H1 (cell line): ENCODE data around the gene BTD. TPM values are rescaled to one million over a fixed set of nuclear protein-coding genes. Genes with fewer than 3 reads are reported as not detected.

Experiments
- CTCF ChIA-PET: fragments of 300-600 bp; sonication (Branson Sonifier 250); formaldehyde crosslinking; loops from one replicate; lab custom pipeline; 2021; ENCODE audit not compliant: partially characterized antibody; lab: Charles Lee
- POLR2A ChIA-PET: fragments of 300-600 bp; sonication (Branson Sonifier 250); formaldehyde crosslinking; loops from one replicate; lab custom pipeline; 2021; ENCODE audit warnings: inconsistent platforms; ENCODE audit not compliant: partially characterized antibody; lab: Charles Lee
- DNase-seq, 2 experiments: peaks; one replicate each; pipeline versions ENCODE4 v3.0.0 to v3.0.0-alpha.2; 2010 to 2022; ENCODE audit warnings: low spot score in 2 of 2, low read depth in 1 of 2, mixed read lengths in 1 of 2
- FAIRE-seq: peaks from 2 replicates; lab custom pipeline; 2011; peaks lifted over from hg19 to GRCh38; lab: Jason Lieb, UNC
- H2AFZ ChIP-seq: 2 replicates; pipeline ENCODE4 v1.8.1; 2012; ENCODE audit warnings: low read length, inconsistent platforms
- H2AK5ac ChIP-seq: 2 replicates; pipeline ENCODE4 v1.6.1; 2013; ENCODE audit warnings: low read depth, low read length
- H2BK120ac ChIP-seq: replicated peaks from 2 replicates; pipeline ENCODE3; 2013; ENCODE audit warnings: low read depth, low read length, inconsistent platforms
- H2BK12ac ChIP-seq: 2 replicates; pipeline ENCODE4 v1.6.1; 2013; ENCODE audit warnings: low read depth, low read length
- H2BK15ac ChIP-seq: 2 replicates; pipeline ENCODE4 v1.6.1; 2013; ENCODE audit warnings: low read length
- H2BK20ac ChIP-seq: 2 replicates; pipeline ENCODE4 v1.6.1; 2013; ENCODE audit warnings: low read length
- H2BK5ac ChIP-seq: 2 replicates; pipeline ENCODE4 v1.6.1; 2013; ENCODE audit warnings: low read depth, low read length
- H3K14ac ChIP-seq: 2 replicates; pipeline ENCODE4 v1.6.1; 2013; ENCODE audit warnings: inconsistent platforms; ENCODE audit not compliant: insufficient read length
- H3K18ac ChIP-seq: 2 replicates; pipeline ENCODE4 v1.6.1; 2013; ENCODE audit warnings: low read length; ENCODE audit errors: extremely low read depth
- H3K23ac ChIP-seq: 2 replicates; pipeline ENCODE4 v1.6.1; 2013; ENCODE audit warnings: inconsistent platforms; ENCODE audit not compliant: insufficient read length
- H3K23me2 ChIP-seq: 2 replicates; pipeline ENCODE4 v1.6.1; 2013; ENCODE audit warnings: low read depth, low read length
- H3K27ac ChIP-seq: 2 replicates; pipeline ENCODE4 v1.6.1; 2011; ENCODE audit warnings: low read depth, low read length, inconsistent platforms
- H3K27me3 ChIP-seq, 4 experiments: replicated peaks in 1 of 4; 1 replicate in 1 of 4; 2 replicates in 3 of 4; pipeline versions ENCODE4 v1.6.1 to v1.8.1; 2011 to 2013; ENCODE audit warnings: low read length in 3 of 4, mild to moderate bottlenecking in 3 of 4, inconsistent platforms in 2 of 4, mixed read lengths in 2 of 4, moderate library complexity in 1 of 4; ENCODE audit not compliant: control insufficient read depth in 3 of 4, insufficient read depth in 3 of 4; ENCODE audit errors: extremely low read depth in 1 of 4
- H3K36me3 ChIP-seq, 4 experiments: 2 replicates each; pipeline versions ENCODE4 v1.6.1 to v1.8.1; 2011 to 2013; ENCODE audit warnings: mild to moderate bottlenecking in 4 of 4, low read length in 3 of 4, moderate library complexity in 2 of 4, control low read depth in 1 of 4, inconsistent platforms in 1 of 4; ENCODE audit not compliant: insufficient read depth in 4 of 4, control insufficient read depth in 2 of 4
- H3K4ac ChIP-seq: replicated peaks from 2 replicates; pipeline ENCODE3; 2013; ENCODE audit warnings: low read length, low read depth, mixed read lengths, inconsistent platforms; ENCODE audit not compliant: insufficient read length
- H3K4me1 ChIP-seq, 4 experiments: replicated peaks in 1 of 4; 1 replicate in 1 of 4; 2 replicates in 3 of 4; pipeline versions ENCODE4 v1.6.1 to v1.8.1; 2011 to 2013; ENCODE audit warnings: low read length in 3 of 4, inconsistent platforms in 2 of 4, mixed read lengths in 1 of 4; ENCODE audit not compliant: insufficient read depth in 4 of 4, control insufficient read depth in 3 of 4
- H3K4me2 ChIP-seq, 2 experiments: 2 replicates each; pipeline versions ENCODE4 v1.6.1 to v1.8.1; 2011 to 2013; ENCODE audit warnings: low read depth in 2 of 2, low read length in 2 of 2, control low read depth in 1 of 2, inconsistent platforms in 1 of 2, mild to moderate bottlenecking in 1 of 2; ENCODE audit not compliant: insufficient read depth in 1 of 2
- H3K4me3 ChIP-seq, 4 experiments: fragments of 200-600, 300-600 bp in 1 of 4; sonication (generic), shearing (Covaris generic), sonication (Bioruptor Twin) in 1 of 4; 2 replicates each; pipeline versions ENCODE4 v1.5.1 to v1.8.1; 2011 to 2016; ENCODE audit warnings: low read length in 4 of 4, low read depth in 3 of 4, control low read depth in 2 of 4, inconsistent platforms in 2 of 4, mild to moderate bottlenecking in 2 of 4, mixed read lengths in 1 of 4, moderate library complexity in 1 of 4; ENCODE audit not compliant: insufficient read depth in 2 of 4; ENCODE audit errors: extremely low read depth in 1 of 4
- H3K56ac ChIP-seq: replicated peaks from 2 replicates; pipeline ENCODE3; 2013; ENCODE audit warnings: low read depth, mild to moderate bottlenecking, mixed read lengths, low read length, inconsistent platforms; ENCODE audit not compliant: insufficient read length
- H3K79me1 ChIP-seq: 2 replicates; pipeline ENCODE4 v1.6.1; 2013; ENCODE audit warnings: low read depth, low read length, control low read depth
- H3K79me2 ChIP-seq, 2 experiments: 2 replicates each; pipeline versions ENCODE4 v1.6.1 to v1.8.1; 2012 to 2013; ENCODE audit warnings: low read length in 2 of 2, mild to moderate bottlenecking in 2 of 2, inconsistent platforms in 1 of 2; ENCODE audit not compliant: insufficient read depth in 2 of 2, control insufficient read depth in 1 of 2
- H3K9ac ChIP-seq, 4 experiments: replicated peaks in 1 of 4; 1 replicate in 1 of 4; 2 replicates in 3 of 4; pipeline versions ENCODE4 v1.6.1 to v1.8.1; 2011 to 2013; ENCODE audit warnings: low read depth in 3 of 4, low read length in 3 of 4, control low read depth in 2 of 4, mild to moderate bottlenecking in 2 of 4, moderate library complexity in 2 of 4, inconsistent platforms in 1 of 4; ENCODE audit errors: extremely low read depth in 1 of 4
- H3K9me3 ChIP-seq, 2 experiments: 2 replicates each; pipeline versions ENCODE4 v1.6.1 to v1.8.1; 2012 to 2013; ENCODE audit warnings: mild to moderate bottlenecking in 2 of 2, moderate library complexity in 2 of 2, control low read depth in 1 of 2, inconsistent platforms in 1 of 2, low read depth in 1 of 2, low read length in 1 of 2, mixed read lengths in 1 of 2; ENCODE audit not compliant: insufficient read depth in 2 of 2
- H4K20me1 ChIP-seq, 2 experiments: replicated peaks in 1 of 2; 2 replicates each; pipeline versions ENCODE3 to v1.8.1; 2011 to 2013; ENCODE audit warnings: inconsistent platforms in 2 of 2, low read length in 2 of 2, mild to moderate bottlenecking in 1 of 2; ENCODE audit not compliant: insufficient read depth in 2 of 2, control insufficient read depth in 1 of 2
- H4K5ac ChIP-seq: 2 replicates; pipeline ENCODE4 v1.6.1; 2013; ENCODE audit warnings: low read length, low read depth, mixed read lengths, inconsistent platforms; ENCODE audit not compliant: insufficient read length
- H4K8ac ChIP-seq: 2 replicates; pipeline ENCODE4 v1.8.0; 2013; ENCODE audit warnings: mild to moderate bottlenecking, moderate library complexity, low read length, inconsistent platforms; ENCODE audit not compliant: insufficient read depth; ENCODE audit errors: extremely low read depth
- H4K91ac ChIP-seq: replicated peaks from 2 replicates; pipeline ENCODE3; 2013; ENCODE audit warnings: low read length, mixed read lengths, inconsistent platforms; ENCODE audit not compliant: insufficient read length
- CHD1 ChIP-seq: IDR thresholded peaks from 2 replicates; pipeline ENCODE4 v1.6.1; 2012; ENCODE audit warnings: low read depth, low read length, improper control_type of control experiment
- CTBP2 ChIP-seq: IDR thresholded peaks from 2 replicates; pipeline ENCODE4 v1.7.0; 2011; ENCODE audit warnings: borderline replicate concordance, mild to moderate bottlenecking, moderate library complexity, mixed read lengths, low read length; ENCODE audit not compliant: insufficient read depth, insufficient read length
- CTCF ChIP-seq, 3 experiments: IDR thresholded peaks; 1 replicate in 2 of 3; 2 replicates in 1 of 3; pipeline versions ENCODE4 v1.5.1 to v1.6.1; 2011; ENCODE audit warnings: low read length in 3 of 3, mild to moderate bottlenecking in 3 of 3, inconsistent platforms in 2 of 3, low read depth in 1 of 3, moderate library complexity in 1 of 3; ENCODE audit not compliant: insufficient read depth in 1 of 3; ENCODE audit errors: control extremely low read depth in 1 of 3
- EP300 ChIP-seq, 2 experiments: IDR thresholded peaks; 1 replicate in 1 of 2; 2 replicates in 1 of 2; pipeline ENCODE4 v1.6.1; 2011 to 2012; ENCODE audit warnings: low read depth in 2 of 2, low read length in 2 of 2, mild to moderate bottlenecking in 2 of 2, borderline replicate concordance in 1 of 2, inconsistent platforms in 1 of 2, moderate library complexity in 1 of 2
- JUND ChIP-seq: IDR thresholded peaks from 2 replicates; pipeline ENCODE4 v1.6.1; 2011; ENCODE audit warnings: mild to moderate bottlenecking, improper control_type of control experiment, low read length
- MAFK ChIP-seq: IDR thresholded peaks from 2 replicates; pipeline ENCODE4 v1.6.1; 2012; ENCODE audit warnings: low read depth, mild to moderate bottlenecking, improper control_type of control experiment, low read length
- SIX5 ChIP-seq: IDR thresholded peaks from 2 replicates; pipeline ENCODE4 v1.6.1; 2011; ENCODE audit warnings: mild to moderate bottlenecking, low read depth, low read length
- TBP ChIP-seq: IDR thresholded peaks from 2 replicates; pipeline ENCODE4 v1.6.1; 2011; ENCODE audit warnings: low read depth, low read length, improper control_type of control experiment
- TCF12 ChIP-seq: IDR thresholded peaks from 2 replicates; pipeline ENCODE4 v1.6.1; 2011; ENCODE audit warnings: low read depth, mild to moderate bottlenecking, low read length
- WGBS, 2 experiments: shearing (Covaris generic) in 1 of 2; methylation state at CpG; one replicate each; pipeline versions ENCODE4 v1.1.6 to v1.1.7; 2013 to 2015; ENCODE audit warnings: low lambda C conversion rate in 2 of 2, mixed read lengths in 2 of 2, inconsistent platforms in 1 of 2, low coverage in 1 of 2, missing lambda C conversion rate in 1 of 2; ENCODE audit not compliant: insufficient replicate concordance in 2 of 2, insufficient coverage in 1 of 2, insufficient read length in 1 of 2; ENCODE audit errors: extremely low coverage in 1 of 2, missing lambda C conversion rate in 1 of 2; 5-methylcytosine and 5-hydroxymethylcytosine counted together
- polyA plus RNA-seq, 7 experiments: library from polyadenylated mRNA; depleted of rRNA in 3 of 7; stranded (reverse) in 5 of 7; unstranded in 2 of 7; fragments of >200 nt in 5 of 7; fragments of 200-250 nt in 2 of 7; gene quantifications; 1 replicate in 5 of 7; 2 replicates in 1 of 7; 4 replicates in 1 of 7; pipeline versions ENCODE4 v1.2.1 to v1.2.3, GENCODE V29; 2011 to 2013; ENCODE audit warnings: missing spikeins in 2 of 7, mixed read lengths in 2 of 7
- total RNA-seq: library from RNA; stranded (reverse); fragmentation: NEBNext Ultra II Directional; extraction: Animal tissue kit (Norgen Biotek cat#: 25700); gene quantifications from 2 replicates; pipeline ENCODE4 v1.2.1, GENCODE V29; 2021
- TF ChIP-seq, protein P1 (sequence below): IDR thresholded peaks from 2 replicates; pipeline ENCODE4 v1.6.1; 2012; ENCODE audit warnings: inconsistent platforms

BTD gene
- total and polyA plus RNA-seq, 2 of the 8 experiments (the other 6 are each of a cell fraction or from before 2014, with no cell fraction given): 21.8 to 36.7 TPM

DNA sequence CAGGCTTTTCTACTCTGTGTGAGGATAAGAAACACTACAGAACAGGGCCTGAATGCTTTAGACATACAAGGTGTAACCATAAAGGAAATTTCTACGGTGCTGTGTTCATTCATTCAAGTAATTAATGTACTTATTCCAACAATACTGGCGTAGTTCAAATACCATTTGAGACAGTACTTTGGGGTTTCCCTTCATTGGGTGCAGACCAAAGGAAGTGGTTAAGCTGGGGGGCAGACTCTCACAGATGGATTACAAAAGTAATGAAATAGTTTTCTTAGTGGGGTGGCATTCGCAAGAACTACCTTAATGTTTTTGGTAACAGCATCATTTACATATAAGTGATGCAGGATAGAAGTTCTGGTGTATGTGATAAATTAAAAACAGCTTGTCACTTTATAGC lies 65.9 kb downstream of the BTD start:
- Histone ChIP-seq H2BK12ac (no peak overlapping the region), H3K36me3 (peaks cover 0 to 17% (median 7%) of the 10 kb centered on the region in 4 experiments; a peak in 3 of 8 replicates), H3K23me2 (no peaks in the 10 kb centered on the region), H3K27ac (no peak overlapping the region), H3K79me1 (no peaks in the 10 kb centered on the region; the same call in 1 of the 2 replicates), H4K91ac (no peak overlapping the region), H2BK120ac (no peak overlapping the region), H2AK5ac (no peak overlapping the region), H3K4me3 (no peak overlapping the region), H2BK15ac (no peak overlapping the region), H4K5ac (no peak overlapping the region)
- 83% methylated on average over 3 of the region's 3 CpGs; no CpG with 5 or more reads in 1 of the 2 experiments for WGBS, 2 experiments
- TF ChIP-seq MAFK: no peak
- no peak for TF ChIP-seq JUND
- no peak for TF ChIP-seq CTCF (IDR thresholded peaks at IDR 0.05; ENCODE audit: control extremely low read depth in 1 of 3, insufficient read depth in 1 of 3, low read depth in 1 of 3, low read length in 3 of 3)
- TF ChIP-seq CTBP2: no peak
- no peak for TF ChIP-seq TCF12
- TF ChIP-seq, protein P1, sequence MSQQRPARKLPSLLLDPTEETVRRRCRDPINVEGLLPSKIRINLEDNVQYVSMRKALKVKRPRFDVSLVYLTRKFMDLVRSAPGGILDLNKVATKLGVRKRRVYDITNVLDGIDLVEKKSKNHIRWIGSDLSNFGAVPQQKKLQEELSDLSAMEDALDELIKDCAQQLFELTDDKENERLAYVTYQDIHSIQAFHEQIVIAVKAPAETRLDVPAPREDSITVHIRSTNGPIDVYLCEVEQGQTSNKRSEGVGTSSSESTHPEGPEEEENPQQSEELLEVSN: no peak
- no peak for TF ChIP-seq EP300 (IDR thresholded peaks at IDR 0.05; ENCODE audit: borderline replicate concordance in 1 of 2, low read depth in 2 of 2, low read length in 2 of 2)
- TF ChIP-seq TBP: no peak
- no peak for TF ChIP-seq SIX5
- TF ChIP-seq CHD1: no peak
- TF ChIP-seq, all 59 proteins: peak for 0
- Histone ChIP-seq H3K9ac (no peak overlapping the region), H3K9me3 (no peaks in the 10 kb centered on the region), H3K56ac (no peak overlapping the region), H4K8ac (no peak overlapping the region), H2AFZ (no peak overlapping the region), H4K20me1 (no peaks in the 10 kb centered on the region), H3K27me3 (no peaks in the 10 kb centered on the region), H3K23ac (no peak overlapping the region), H3K4me1 (peaks cover 0 to 2% (median 0%) of the 10 kb centered on the region in 4 experiments; a peak in 1 of 7 replicates), H3K14ac (no peak overlapping the region), H2BK5ac (no peak overlapping the region), H3K18ac (no peak overlapping the region), H3K79me2 (no peaks in the 10 kb centered on the region), H2BK20ac (no peak overlapping the region), H3K4ac (no peak overlapping the region), H3K4me2 (no peak overlapping the region)
- POLR2A ChIA-PET: no interaction called here
- DNase-seq (no peak), FAIRE-seq (no peak)
- CTCF ChIA-PET: interaction anchor here (2.4 kb wide), 1 partner anchor 37 kb away, joined by 8 read pairs; no protein-coding TSS in a partner anchor
